K562 (cell line): ENCODE measurements around the gene NDUFV3. TPM values are rescaled to one million over a fixed set of nuclear protein-coding genes. Genes with fewer than 3 reads are reported as not detected.

Experiments
- CTCFL ChIP-seq: IDR thresholded peaks from 2 replicates; pipeline ENCODE4 v1.6.1; 2011; ENCODE audit warnings: borderline replicate concordance, low read depth, mild to moderate bottlenecking, moderate library complexity, low read length; ENCODE audit not compliant: insufficient read depth, poor library complexity, severe bottlenecking
- DLX4 ChIP-seq: fragments of 250-450 bp; sonication (Bioruptor Pico); IDR thresholded peaks from 2 replicates; pipeline ENCODE4 v1.6.1; 2021; ENCODE audit warnings: mild to moderate bottlenecking
- ETV5 ChIP-seq: sonication (generic); formaldehyde crosslinking; IDR thresholded peaks from 2 replicates; pipeline ENCODE4 v1.4.0; 2020; ENCODE audit warnings: low read depth, mild to moderate bottlenecking, missing genetic modification reagents
- ETV6 ChIP-seq, 3 experiments: fragments of 150-350 bp in 1 of 3; sonication (generic) in 1 of 3; formaldehyde crosslinking in 1 of 3; IDR thresholded peaks; 2 replicates each; pipeline versions ENCODE4 v1.6.1 to v1.8.0; 2014 to 2022; ENCODE audit warnings: borderline replicate concordance in 2 of 3, low read depth in 2 of 3, antibody characterized with exemption in 1 of 3, low read length in 1 of 3, mild to moderate bottlenecking in 1 of 3, missing genetic modification reagents in 1 of 3
- KLF10 ChIP-seq: fragments of 250-450 bp; sonication (Bioruptor Pico); IDR thresholded peaks from 2 replicates; pipeline ENCODE4 v1.6.1; 2021; ENCODE audit warnings: matching md5 sums
- MCM7 ChIP-seq, 2 experiments: fragments of 450-650 bp; IDR thresholded peaks; 2 replicates each; pipeline ENCODE4 v1.6.1; 2016 to 2018
- MLLT1 ChIP-seq, 2 experiments: fragments of 450-650 bp; IDR thresholded peaks; 2 replicates each; pipeline ENCODE4 v1.6.1; 2016
- RBFOX2 ChIP-seq: fragments of 200-400 bp; formaldehyde crosslinking; IDR thresholded peaks from 2 replicates; pipeline ENCODE4 v1.6.1; 2017; ENCODE audit warnings: low read depth, mild to moderate bottlenecking, low read length, moderate library complexity
- RBM17 ChIP-seq: fragments of 200-400 bp; formaldehyde crosslinking; IDR thresholded peaks from 2 replicates; pipeline ENCODE4 v1.6.1; 2017; ENCODE audit warnings: low read depth, mild to moderate bottlenecking, low read length, borderline replicate concordance
- STAG1 ChIP-seq: sonication (generic); formaldehyde crosslinking; IDR thresholded peaks from 2 replicates; pipeline ENCODE4 v1.5.0; 2020; ENCODE audit warnings: missing genetic modification reagents, borderline replicate concordance
- ZC3H4 ChIP-seq: sonication (generic); formaldehyde crosslinking; IDR thresholded peaks from 2 replicates; pipeline ENCODE4 v1.9.0; 2021; ENCODE audit warnings: missing genetic modification reagents, borderline replicate concordance
- ZNF324 ChIP-seq: fragments of 250-450 bp; sonication (Bioruptor Pico); IDR thresholded peaks from 2 replicates; pipeline ENCODE4 v1.4.0; 2020; ENCODE audit warnings: mild to moderate bottlenecking
- ZNF79 ChIP-seq: fragments of 250-450 bp; sonication (Bioruptor Pico); IDR thresholded peaks from 2 replicates; pipeline ENCODE4 v1.4.0; 2020; ENCODE audit warnings: low read depth, mild to moderate bottlenecking, moderate library complexity
- ZSCAN29 ChIP-seq: fragments of 450-650 bp; IDR thresholded peaks from 2 replicates; pipeline ENCODE4 v1.6.1; 2017
- polyA plus RNA-seq, 8 experiments: library from polyadenylated mRNA; depleted of rRNA in 4 of 8; stranded (reverse) in 5 of 8; unstranded in 3 of 8; fragments of >200 nt; fragmentation: Nextera tagmentation in 2 of 8; fragmentation: Illumina TruSeq in 1 of 8; extraction: Ambion mirVana in 2 of 8; extraction: Trizol in 1 of 8; gene quantifications; 2 replicates each; pipeline versions ENCODE4 v1.2.1 to v1.2.3, GENCODE V29; 2011 to 2014; ENCODE audit warnings: inconsistent platforms in 1 of 8, missing spikeins in 1 of 8
- total RNA-seq, 7 experiments: library from RNA; depleted of rRNA in 6 of 7; stranded (reverse); fragments of >200 nt in 6 of 7; fragmentation: Illumina TruSeq in 2 of 7; extraction: Trizol in 2 of 7; gene quantifications; 2 replicates each; pipeline versions ENCODE4 v1.2.1 to v1.2.3, GENCODE V29; 2011 to 2021; ENCODE audit warnings: low replicate concordance in 1 of 7
- TF ChIP-seq, protein P1 (sequence below): fragments of 450-650 bp; IDR thresholded peaks from 2 replicates; pipeline ENCODE4 v1.6.1; 2016; ENCODE audit warnings: mild to moderate bottlenecking
- TF ChIP-seq, protein P2 (sequence below): sonication (generic); formaldehyde crosslinking; IDR thresholded peaks from 2 replicates; pipeline ENCODE4 v1.8.0; 2023; ENCODE audit warnings: mild to moderate bottlenecking, missing genetic modification reagents

Gene NDUFV3
- total and polyA plus RNA-seq, 9 of the 15 experiments (the other 6 are each of a cell fraction or from before 2014, with no cell fraction given) = 19.1 to 87.8 (median 74.3) TPM

DNA sequence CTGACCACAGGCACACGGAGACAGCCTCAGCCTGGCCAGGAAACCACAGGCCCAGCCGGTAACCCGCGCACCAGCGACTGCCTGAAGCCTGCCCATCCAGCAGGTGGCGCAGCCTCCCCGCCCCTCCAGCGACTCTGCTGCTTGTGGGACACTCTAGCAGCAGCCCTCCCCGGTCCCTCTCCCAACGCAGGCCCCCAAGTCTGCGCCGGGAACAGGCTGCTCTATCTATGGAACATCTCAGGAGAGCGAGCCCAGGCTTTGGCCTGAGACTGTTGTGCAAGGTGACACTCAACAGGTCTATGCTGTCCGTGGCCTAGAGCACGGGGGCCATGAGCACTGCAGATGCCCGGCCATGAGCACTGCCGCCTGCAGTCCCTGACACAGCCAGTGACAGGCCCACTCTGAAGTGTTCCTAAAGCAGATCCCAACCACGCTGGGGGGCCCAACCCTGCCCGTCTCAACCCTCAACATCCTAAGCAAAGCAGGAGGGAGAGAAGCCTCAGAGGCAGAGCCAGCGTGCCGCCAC lies 42.2 kb upstream of the NDUFV3 start (continued):
- TF ChIP-seq, protein P1, sequence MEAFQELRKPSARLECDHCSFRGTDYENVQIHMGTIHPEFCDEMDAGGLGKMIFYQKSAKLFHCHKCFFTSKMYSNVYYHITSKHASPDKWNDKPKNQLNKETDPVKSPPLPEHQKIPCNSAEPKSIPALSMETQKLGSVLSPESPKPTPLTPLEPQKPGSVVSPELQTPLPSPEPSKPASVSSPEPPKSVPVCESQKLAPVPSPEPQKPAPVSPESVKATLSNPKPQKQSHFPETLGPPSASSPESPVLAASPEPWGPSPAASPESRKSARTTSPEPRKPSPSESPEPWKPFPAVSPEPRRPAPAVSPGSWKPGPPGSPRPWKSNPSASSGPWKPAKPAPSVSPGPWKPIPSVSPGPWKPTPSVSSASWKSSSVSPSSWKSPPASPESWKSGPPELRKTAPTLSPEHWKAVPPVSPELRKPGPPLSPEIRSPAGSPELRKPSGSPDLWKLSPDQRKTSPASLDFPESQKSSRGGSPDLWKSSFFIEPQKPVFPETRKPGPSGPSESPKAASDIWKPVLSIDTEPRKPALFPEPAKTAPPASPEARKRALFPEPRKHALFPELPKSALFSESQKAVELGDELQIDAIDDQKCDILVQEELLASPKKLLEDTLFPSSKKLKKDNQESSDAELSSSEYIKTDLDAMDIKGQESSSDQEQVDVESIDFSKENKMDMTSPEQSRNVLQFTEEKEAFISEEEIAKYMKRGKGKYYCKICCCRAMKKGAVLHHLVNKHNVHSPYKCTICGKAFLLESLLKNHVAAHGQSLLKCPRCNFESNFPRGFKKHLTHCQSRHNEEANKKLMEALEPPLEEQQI = no peak
- TF ChIP-seq ZC3H4 (CRISPR knock-in tag) = no peak
- no peak for TF ChIP-seq KLF10 (CRISPR knock-in tag)
- no peak for TF ChIP-seq ETV6 (IDR thresholded peaks at IDR 0.05; ENCODE audit: borderline replicate concordance in 1 of 2, low read depth in 2 of 2, low read length in 1 of 2)
- TF ChIP-seq ETV6 (CRISPR knock-in tag; IDR thresholded peaks at IDR 0.05; ENCODE audit: borderline replicate concordance) = no peak
- TF ChIP-seq MCM7 (IDR thresholded peaks at IDR 0.05) = no peak
- no peak for TF ChIP-seq MLLT1 (IDR thresholded peaks at IDR 0.05)
- TF ChIP-seq, protein P2, sequence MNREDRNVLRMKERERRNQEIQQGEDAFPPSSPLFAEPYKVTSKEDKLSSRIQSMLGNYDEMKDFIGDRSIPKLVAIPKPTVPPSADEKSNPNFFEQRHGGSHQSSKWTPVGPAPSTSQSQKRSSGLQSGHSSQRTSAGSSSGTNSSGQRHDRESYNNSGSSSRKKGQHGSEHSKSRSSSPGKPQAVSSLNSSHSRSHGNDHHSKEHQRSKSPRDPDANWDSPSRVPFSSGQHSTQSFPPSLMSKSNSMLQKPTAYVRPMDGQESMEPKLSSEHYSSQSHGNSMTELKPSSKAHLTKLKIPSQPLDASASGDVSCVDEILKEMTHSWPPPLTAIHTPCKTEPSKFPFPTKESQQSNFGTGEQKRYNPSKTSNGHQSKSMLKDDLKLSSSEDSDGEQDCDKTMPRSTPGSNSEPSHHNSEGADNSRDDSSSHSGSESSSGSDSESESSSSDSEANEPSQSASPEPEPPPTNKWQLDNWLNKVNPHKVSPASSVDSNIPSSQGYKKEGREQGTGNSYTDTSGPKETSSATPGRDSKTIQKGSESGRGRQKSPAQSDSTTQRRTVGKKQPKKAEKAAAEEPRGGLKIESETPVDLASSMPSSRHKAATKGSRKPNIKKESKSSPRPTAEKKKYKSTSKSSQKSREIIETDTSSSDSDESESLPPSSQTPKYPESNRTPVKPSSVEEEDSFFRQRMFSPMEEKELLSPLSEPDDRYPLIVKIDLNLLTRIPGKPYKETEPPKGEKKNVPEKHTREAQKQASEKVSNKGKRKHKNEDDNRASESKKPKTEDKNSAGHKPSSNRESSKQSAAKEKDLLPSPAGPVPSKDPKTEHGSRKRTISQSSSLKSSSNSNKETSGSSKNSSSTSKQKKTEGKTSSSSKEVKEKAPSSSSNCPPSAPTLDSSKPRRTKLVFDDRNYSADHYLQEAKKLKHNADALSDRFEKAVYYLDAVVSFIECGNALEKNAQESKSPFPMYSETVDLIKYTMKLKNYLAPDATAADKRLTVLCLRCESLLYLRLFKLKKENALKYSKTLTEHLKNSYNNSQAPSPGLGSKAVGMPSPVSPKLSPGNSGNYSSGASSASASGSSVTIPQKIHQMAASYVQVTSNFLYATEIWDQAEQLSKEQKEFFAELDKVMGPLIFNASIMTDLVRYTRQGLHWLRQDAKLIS (CRISPR knock-in tag) = no peak
- TF ChIP-seq ETV5 (CRISPR knock-in tag) = no peak
- no peak for TF ChIP-seq ZNF324 (CRISPR knock-in tag)
- TF ChIP-seq DLX4 (CRISPR knock-in tag) = no peak
- TF ChIP-seq CTCFL = peak; percentile 95
- no peak for TF ChIP-seq RBM17
- TF ChIP-seq ZNF79 (CRISPR knock-in tag) = no peak
- no peak for TF ChIP-seq ZSCAN29
- peak; percentile 8; the same call in 1 of the 2 replicates for TF ChIP-seq RBFOX2
- peak; percentile 69; the same call in 1 of the 2 replicates for TF ChIP-seq STAG1 (CRISPR knock-in tag)
